ENCODE data around the gene MT1G.

DNA sequence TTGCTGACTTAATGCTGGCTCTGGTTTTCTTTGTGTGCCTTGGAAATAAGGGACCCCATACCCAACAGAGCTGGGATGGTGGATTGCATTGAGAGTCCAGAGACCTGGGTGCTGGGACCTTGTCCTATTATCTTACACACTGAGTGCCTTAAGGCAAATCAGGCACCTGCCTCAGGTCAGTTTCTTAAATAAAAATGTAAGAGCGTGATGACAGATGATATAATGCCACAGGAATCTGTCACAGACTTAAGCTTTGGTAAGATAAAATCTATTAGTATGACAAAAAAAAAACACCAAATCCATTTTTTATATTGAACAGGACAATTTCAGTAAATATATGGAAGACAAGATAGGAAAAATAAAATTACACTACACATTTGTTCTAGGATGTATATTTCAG is 27.8 kb downstream of the MT1G start:
- TF ChIP-seq, protein P1, sequence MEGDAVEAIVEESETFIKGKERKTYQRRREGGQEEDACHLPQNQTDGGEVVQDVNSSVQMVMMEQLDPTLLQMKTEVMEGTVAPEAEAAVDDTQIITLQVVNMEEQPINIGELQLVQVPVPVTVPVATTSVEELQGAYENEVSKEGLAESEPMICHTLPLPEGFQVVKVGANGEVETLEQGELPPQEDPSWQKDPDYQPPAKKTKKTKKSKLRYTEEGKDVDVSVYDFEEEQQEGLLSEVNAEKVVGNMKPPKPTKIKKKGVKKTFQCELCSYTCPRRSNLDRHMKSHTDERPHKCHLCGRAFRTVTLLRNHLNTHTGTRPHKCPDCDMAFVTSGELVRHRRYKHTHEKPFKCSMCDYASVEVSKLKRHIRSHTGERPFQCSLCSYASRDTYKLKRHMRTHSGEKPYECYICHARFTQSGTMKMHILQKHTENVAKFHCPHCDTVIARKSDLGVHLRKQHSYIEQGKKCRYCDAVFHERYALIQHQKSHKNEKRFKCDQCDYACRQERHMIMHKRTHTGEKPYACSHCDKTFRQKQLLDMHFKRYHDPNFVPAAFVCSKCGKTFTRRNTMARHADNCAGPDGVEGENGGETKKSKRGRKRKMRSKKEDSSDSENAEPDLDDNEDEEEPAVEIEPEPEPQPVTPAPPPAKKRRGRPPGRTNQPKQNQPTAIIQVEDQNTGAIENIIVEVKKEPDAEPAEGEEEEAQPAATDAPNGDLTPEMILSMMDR (IDR thresholded peaks at IDR 0.05; ENCODE audit: low read length): no peak
- no peak for TF ChIP-seq EZH2 (optimal IDR thresholded peaks at IDR 0.05; ENCODE audit: low read depth, low read length)
